K562 (cell line): ENCODE data around the gene RHBDL3. TPM values are rescaled to one million over a fixed set of nuclear protein-coding genes. Genes with fewer than 3 reads are reported as not detected.
A peak's percentile ranks its signal among the peaks of the same experiment; 100 is the strongest.

Source experiments
- CEBPG ChIP-seq, 3 experiments: fragments of 200-800 bp in 1 of 3; sonication (Bioruptor generic) in 1 of 3; sonication (generic) in 1 of 3; formaldehyde crosslinking in 1 of 3; IDR thresholded peaks in 2 of 3; conservative IDR thresholded peaks in 1 of 3; 2 replicates each; pipeline versions ENCODE4 v1.6.1 to v1.8.0; 2016 to 2022; ENCODE audit warnings: missing compliant biosample characterization in 2 of 3, missing genetic modification characterization in 2 of 3, mild to moderate bottlenecking in 1 of 3, missing genetic modification reagents in 1 of 3
- ELF1 ChIP-seq: fragments of 200-800 bp; sonication (Bioruptor generic); IDR thresholded peaks from 2 replicates; pipeline ENCODE4 v1.6.1; 2016; ENCODE audit warnings: missing genetic modification characterization, missing compliant biosample characterization
- SRF ChIP-seq, 2 experiments: fragments of 250-450, 450-650 bp in 1 of 2; sonication (Bioruptor Pico) in 1 of 2; sonication (generic) in 1 of 2; formaldehyde crosslinking; IDR thresholded peaks; 2 replicates each; pipeline versions ENCODE4 v1.5.0 to v1.5.1; 2020 to 2022; ENCODE audit warnings: mild to moderate bottlenecking in 1 of 2, missing genetic modification reagents in 1 of 2
- ZFP36 ChIP-seq: fragments of 150-350 bp; IDR thresholded peaks from 2 replicates; pipeline ENCODE4 v1.6.1; 2018; ENCODE audit warnings: low read length, low read depth; ENCODE audit not compliant: partially characterized antibody
- polyA plus RNA-seq, 8 experiments: library from polyadenylated mRNA; depleted of rRNA in 4 of 8; stranded (reverse) in 5 of 8; unstranded in 3 of 8; fragments of >200 nt; fragmentation: Nextera tagmentation in 2 of 8; fragmentation: Illumina TruSeq in 1 of 8; extraction: Ambion mirVana in 2 of 8; extraction: Trizol in 1 of 8; gene quantifications; 2 replicates each; pipeline versions ENCODE4 v1.2.1 to v1.2.3, GENCODE V29; 2011 to 2014; ENCODE audit warnings: inconsistent platforms in 1 of 8, missing spikeins in 1 of 8
- total RNA-seq, 7 experiments: library from RNA; depleted of rRNA in 6 of 7; stranded (reverse); fragments of >200 nt in 6 of 7; fragmentation: Illumina TruSeq in 2 of 7; extraction: Trizol in 2 of 7; gene quantifications; 2 replicates each; pipeline versions ENCODE4 v1.2.1 to v1.2.3, GENCODE V29; 2011 to 2021; ENCODE audit warnings: low replicate concordance in 1 of 7
- TF ChIP-seq, protein P1 (sequence below), 3 experiments: fragments of 200-800 bp in 1 of 3; fragments of 250-450 bp in 1 of 3; fragments of 450-650 bp in 1 of 3; sonication (Bioruptor Pico) in 1 of 3; sonication (Bioruptor generic) in 1 of 3; formaldehyde crosslinking in 1 of 3; IDR thresholded peaks; 2 replicates each; pipeline versions ENCODE4 v1.6.1 to v1.8.0; 2016 to 2022; ENCODE audit warnings: mild to moderate bottlenecking in 2 of 3, missing genetic modification characterization in 2 of 3, missing compliant biosample characterization in 1 of 3, moderate library complexity in 1 of 3
- TF ChIP-seq, protein P2 (sequence below), 3 experiments: fragments of 200-800 bp in 1 of 3; sonication (Bioruptor generic) in 1 of 3; sonication (generic) in 1 of 3; formaldehyde crosslinking in 1 of 3; IDR thresholded peaks; 2 replicates each; pipeline versions ENCODE4 v1.6.1 to v1.8.0; 2016 to 2022; ENCODE audit warnings: mild to moderate bottlenecking in 2 of 3, missing compliant biosample characterization in 2 of 3, missing genetic modification characterization in 2 of 3, missing genetic modification reagents in 1 of 3
- TF ChIP-seq, protein P3 (sequence below): fragments of 250-450 bp; sonication (Bioruptor Pico); IDR thresholded peaks from 2 replicates; pipeline ENCODE4 v1.8.0; 2022; ENCODE audit warnings: inconsistent platforms, mild to moderate bottlenecking, moderate library complexity, borderline replicate concordance

The RHBDL3 gene
- total and polyA plus RNA-seq, 9 of the 15 experiments (the other 6 are each of a cell fraction or from before 2014, with no cell fraction given): 0.06 to 0.31 (median 0.09) TPM; not detected in 4

DNA sequence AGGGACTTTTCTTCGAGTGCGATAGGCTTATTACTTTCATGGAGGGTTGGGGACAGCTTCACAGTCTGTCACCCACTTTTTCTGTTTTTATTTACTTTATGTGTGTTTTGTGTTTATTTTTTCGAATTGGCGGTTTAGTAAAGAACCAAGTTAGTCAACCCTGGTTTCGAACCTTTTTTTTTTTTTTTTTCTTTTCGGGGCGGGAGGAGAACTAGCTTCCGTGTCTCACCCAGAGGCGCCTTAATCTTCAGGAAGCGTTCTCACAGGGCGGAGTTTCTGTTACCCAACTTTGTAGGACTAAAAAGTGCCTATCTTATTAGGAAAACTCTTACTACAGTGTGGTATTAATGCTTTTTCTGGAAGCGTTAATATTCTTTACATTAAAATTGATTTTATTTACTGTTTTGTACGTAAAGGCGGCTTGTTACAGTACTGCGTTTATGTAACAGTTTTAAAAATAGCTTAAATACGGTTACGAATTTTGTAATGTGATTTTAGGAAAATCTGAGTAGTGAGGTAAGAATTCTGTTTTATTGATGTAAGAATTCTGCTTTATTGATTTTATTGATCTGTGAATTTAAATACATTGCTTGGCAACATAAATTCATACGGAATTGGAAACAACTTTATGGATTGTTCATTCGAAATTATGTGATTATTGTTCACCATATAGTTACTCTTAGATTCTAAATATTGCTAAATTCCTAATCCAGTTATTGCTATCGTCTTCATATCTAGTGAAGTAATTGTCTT is 85.2 kb downstream of the RHBDL3 start (continued):
- TF ChIP-seq, protein P1, sequence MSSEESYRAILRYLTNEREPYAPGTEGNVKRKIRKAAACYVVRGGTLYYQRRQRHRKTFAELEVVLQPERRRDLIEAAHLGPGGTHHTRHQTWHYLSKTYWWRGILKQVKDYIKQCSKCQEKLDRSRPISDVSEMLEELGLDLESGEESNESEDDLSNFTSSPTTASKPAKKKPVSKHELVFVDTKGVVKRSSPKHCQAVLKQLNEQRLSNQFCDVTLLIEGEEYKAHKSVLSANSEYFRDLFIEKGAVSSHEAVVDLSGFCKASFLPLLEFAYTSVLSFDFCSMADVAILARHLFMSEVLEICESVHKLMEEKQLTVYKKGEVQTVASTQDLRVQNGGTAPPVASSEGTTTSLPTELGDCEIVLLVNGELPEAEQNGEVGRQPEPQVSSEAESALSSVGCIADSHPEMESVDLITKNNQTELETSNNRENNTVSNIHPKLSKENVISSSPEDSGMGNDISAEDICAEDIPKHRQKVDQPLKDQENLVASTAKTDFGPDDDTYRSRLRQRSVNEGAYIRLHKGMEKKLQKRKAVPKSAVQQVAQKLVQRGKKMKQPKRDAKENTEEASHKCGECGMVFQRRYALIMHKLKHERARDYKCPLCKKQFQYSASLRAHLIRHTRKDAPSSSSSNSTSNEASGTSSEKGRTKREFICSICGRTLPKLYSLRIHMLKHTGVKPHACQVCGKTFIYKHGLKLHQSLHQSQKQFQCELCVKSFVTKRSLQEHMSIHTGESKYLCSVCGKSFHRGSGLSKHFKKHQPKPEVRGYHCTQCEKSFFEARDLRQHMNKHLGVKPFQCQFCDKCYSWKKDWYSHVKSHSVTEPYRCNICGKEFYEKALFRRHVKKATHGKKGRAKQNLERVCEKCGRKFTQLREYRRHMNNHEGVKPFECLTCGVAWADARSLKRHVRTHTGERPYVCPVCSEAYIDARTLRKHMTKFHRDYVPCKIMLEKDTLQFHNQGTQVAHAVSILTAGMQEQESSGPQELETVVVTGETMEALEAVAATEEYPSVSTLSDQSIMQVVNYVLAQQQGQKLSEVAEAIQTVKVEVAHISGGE (CRISPR knock-in tag; IDR thresholded peaks at IDR 0.05): peak in 1 of 3 experiments; percentile 65; a peak in 2 of 6 replicates
- TF ChIP-seq ZFP36: no peak
- TF ChIP-seq, protein P2, sequence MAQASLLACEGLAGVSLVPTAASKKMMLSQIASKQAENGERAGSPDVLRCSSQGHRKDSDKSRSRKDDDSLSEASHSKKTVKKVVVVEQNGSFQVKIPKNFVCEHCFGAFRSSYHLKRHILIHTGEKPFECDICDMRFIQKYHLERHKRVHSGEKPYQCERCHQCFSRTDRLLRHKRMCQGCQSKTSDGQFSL (CRISPR knock-in tag; IDR thresholded peaks at IDR 0.05): no peak
- TF ChIP-seq, protein P2 (tag; IDR thresholded peaks at IDR 0.05): no peak
- TF ChIP-seq SRF (CRISPR knock-in tag; IDR thresholded peaks at IDR 0.05): 0 out of 4 replicates have a peak, but pooled peaks of 1 of the 2 experiments have one; percentile 3
- no peak for TF ChIP-seq CEBPG (CRISPR knock-in tag; IDR thresholded peaks at IDR 0.05)
- peak in 1 of 2 experiments; percentile 60; a peak in 1 of 4 replicates for TF ChIP-seq CEBPG (tag; conservative IDR thresholded peaks at IDR 0.05 in 1 of 2, IDR thresholded peaks at IDR 0.05 in 1 of 2)
- TF ChIP-seq, protein P3, sequence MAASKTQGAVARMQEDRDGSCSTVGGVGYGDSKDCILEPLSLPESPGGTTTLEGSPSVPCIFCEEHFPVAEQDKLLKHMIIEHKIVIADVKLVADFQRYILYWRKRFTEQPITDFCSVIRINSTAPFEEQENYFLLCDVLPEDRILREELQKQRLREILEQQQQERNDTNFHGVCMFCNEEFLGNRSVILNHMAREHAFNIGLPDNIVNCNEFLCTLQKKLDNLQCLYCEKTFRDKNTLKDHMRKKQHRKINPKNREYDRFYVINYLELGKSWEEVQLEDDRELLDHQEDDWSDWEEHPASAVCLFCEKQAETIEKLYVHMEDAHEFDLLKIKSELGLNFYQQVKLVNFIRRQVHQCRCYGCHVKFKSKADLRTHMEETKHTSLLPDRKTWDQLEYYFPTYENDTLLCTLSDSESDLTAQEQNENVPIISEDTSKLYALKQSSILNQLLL (CRISPR knock-in tag): no peak
- peak; percentile 57; the same call in 1 of the 2 replicates for TF ChIP-seq ELF1
